Heart left ventricle (tissue), 16 donors: Measurements from ENCODE around the gene TAS2R13. TPM values are rescaled to one million over a fixed set of nuclear protein-coding genes. Genes with fewer than 3 reads are reported as not detected.

ENCODE experiments used
- ATAC-seq, 4 donors: fragments of 200-7000 bp; cut with Tn5 transposase; one replicate each; pipeline ENCODE4 v1.9.1; 2020 to 2022; ENCODE audit warnings: moderate library complexity in 4 of 4, mild to moderate bottlenecking in 3 of 4, moderate number of reproducible peaks in 1 of 4
- DNase-seq, 5 donors: peaks; one replicate each; pipeline ENCODE4 v3.0.0-alpha.2; 2020
- H3K27ac ChIP-seq, 12 donors: fragments of 200-600 bp; sonication (generic) in 4 of 12; one replicate each; pipeline versions ENCODE4 v1.5.0 to v1.8.0; 2016 to 2022; ENCODE audit warnings: mild to moderate bottlenecking in 2 of 12
- H3K27me3 ChIP-seq, 9 donors: fragments of 200-600 bp; sonication (generic) in 2 of 9; one replicate each; pipeline versions ENCODE4 v1.5.1 to v1.8.0; 2016 to 2022; ENCODE audit warnings: mild to moderate bottlenecking in 3 of 9
- H3K36me3 ChIP-seq, 9 donors: fragments of 200-600 bp; sonication (generic) in 2 of 9; one replicate each; pipeline versions ENCODE4 v1.5.0 to v1.8.0; 2018 to 2022; ENCODE audit warnings: mild to moderate bottlenecking in 2 of 9
- H3K4me1 ChIP-seq, 12 donors: fragments of 200-600 bp; sonication (generic) in 4 of 12; one replicate each; pipeline versions ENCODE4 v1.5.0 to v1.8.0; 2016 to 2022; ENCODE audit warnings: mild to moderate bottlenecking in 3 of 12
- H3K4me3 ChIP-seq, 12 donors: fragments of 200-600 bp; sonication (generic) in 4 of 12; one replicate each; pipeline versions ENCODE4 v1.5.0 to v1.8.0; 2017 to 2022; ENCODE audit warnings: mild to moderate bottlenecking in 9 of 12, moderate library complexity in 4 of 12
- H3K9me3 ChIP-seq, 12 donors: fragments of 200-600 bp; sonication (generic) in 4 of 12; one replicate each; pipeline versions ENCODE4 v1.5.0 to v1.8.0; 2016 to 2022; ENCODE audit warnings: mild to moderate bottlenecking in 1 of 12
- POLR2A ChIP-seq, 2 donors: fragments of 450-650 bp; IDR thresholded peaks; one replicate each; pipeline ENCODE4 v1.6.1; 2017; ENCODE audit warnings: antibody characterized with exemption in 2 of 2, mild to moderate bottlenecking in 2 of 2, moderate library complexity in 2 of 2
- WGBS, 4 donors: extraction: QIAGEN DNeasy Blood & Tissue Kit in 2 of 4; methylation state at CpG; one replicate each; pipeline versions ENCODE4 v1.1.5 to v1.1.7; 2013 to 2018; 5-methylcytosine and 5-hydroxymethylcytosine counted together
- intact Hi-C, 10 donors: fragments of 100-400 bp; cut with DNase I; formaldehyde crosslinking; loops; one replicate each; pipeline versions ENCODE4 v1.11.1 to v1.14.2; 2022
- polyA plus RNA-seq, 2 donors: library from polyadenylated mRNA; stranded (reverse); fragments of 200-250 nt; gene quantifications; one replicate each; pipeline ENCODE4 v1.2.3, GENCODE V29; 2013
- total RNA-seq, 9 donors: library from RNA; depleted of rRNA in 2 of 9; stranded (reverse); fragments of >200 nt in 2 of 9; fragmentation: NEBNext Ultra II Directional in 3 of 9; extraction: Animal tissue kit (Norgen Biotek cat#: 25700) in 3 of 9; gene quantifications; one replicate each; pipeline versions ENCODE4 v1.1.0 to v1.2.4, GENCODE V29; 2016 to 2023
- TF ChIP-seq, protein P1 (sequence below), 12 donors: fragments of 200-600 bp; sonication (generic) in 4 of 12; IDR thresholded peaks; one replicate each; pipeline versions ENCODE4 v1.5.0 to v1.8.0; 2018 to 2022; ENCODE audit warnings: antibody characterized with exemption in 12 of 12, mild to moderate bottlenecking in 5 of 12
- donor health status: ischemic (EF 13 %, LVEDD 7.1; RV severe dilation, severe dysfunction).
- donor health status: healthy with polysubstance abuse.
- donor health status: DM: no; HTN: yes; CAD: no.
- donor health status: DM: no; HTN: no; CAD: no.
- donor health status: ischemic (EF 25% LVEDD 6.9; RV normal size, moderate dysfunction).
- donor health status: ischemic (EF 25% LVEDD 5.7; RV mildly dilated, moderate dysfunction).
- donor health status: healthy.
- donor health status: DM: yes; HTN: yes; CAD: no.
- donor health status: ischemic (EF 35%, LVEDD 5.7; RV mildly dilated, moderate dysfunction).
- donor health status: nonischemic (EF 11% LVEDD 7.7; RV severe dilation, severe dysfunction).
- donor health status: DM: yes; HTN: yes; CAD: no.
- donor health status: PGD.
- donor health status: ischemic (EF 29% LVEDD 5.4; RV normal size, mild dysfunction).
- donor health status: nonischemic (EF 23%, LVEDD 6.1; RV moderate dilation, normal function).

TAS2R13 gene
- total and polyA plus RNA-seq, 11 donors, result 0.07 to 1.0 (median 0.44) TPM

DNA sequence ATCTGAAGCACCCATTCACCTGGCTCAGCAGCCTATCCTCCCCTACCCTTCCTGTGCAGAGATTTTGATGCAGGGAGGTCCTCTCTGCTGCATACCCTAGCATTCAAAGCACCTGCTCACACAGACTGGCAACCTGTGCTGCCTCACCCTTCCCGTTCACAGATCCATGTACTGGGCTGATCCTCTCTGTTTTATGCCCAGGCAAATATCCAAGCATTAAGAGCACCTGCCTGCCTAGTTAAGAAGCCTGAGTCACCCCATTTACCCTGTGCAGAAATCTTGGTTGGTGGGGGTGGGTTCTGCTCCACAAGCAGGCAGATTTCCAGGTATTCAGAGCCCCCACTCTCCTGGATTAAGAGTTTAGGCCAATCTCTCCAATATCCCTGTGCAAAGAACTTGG is 8.4 kb downstream of the TAS2R13 start:
- H3K9me3 ChIP-seq, result peaks cover 0 to 45% (median 33%) of the 10 kb centered on the region in 12 donors
- TF ChIP-seq POLR2A (IDR thresholded peaks at IDR 0.05), result no peak
- TF ChIP-seq, protein P1, sequence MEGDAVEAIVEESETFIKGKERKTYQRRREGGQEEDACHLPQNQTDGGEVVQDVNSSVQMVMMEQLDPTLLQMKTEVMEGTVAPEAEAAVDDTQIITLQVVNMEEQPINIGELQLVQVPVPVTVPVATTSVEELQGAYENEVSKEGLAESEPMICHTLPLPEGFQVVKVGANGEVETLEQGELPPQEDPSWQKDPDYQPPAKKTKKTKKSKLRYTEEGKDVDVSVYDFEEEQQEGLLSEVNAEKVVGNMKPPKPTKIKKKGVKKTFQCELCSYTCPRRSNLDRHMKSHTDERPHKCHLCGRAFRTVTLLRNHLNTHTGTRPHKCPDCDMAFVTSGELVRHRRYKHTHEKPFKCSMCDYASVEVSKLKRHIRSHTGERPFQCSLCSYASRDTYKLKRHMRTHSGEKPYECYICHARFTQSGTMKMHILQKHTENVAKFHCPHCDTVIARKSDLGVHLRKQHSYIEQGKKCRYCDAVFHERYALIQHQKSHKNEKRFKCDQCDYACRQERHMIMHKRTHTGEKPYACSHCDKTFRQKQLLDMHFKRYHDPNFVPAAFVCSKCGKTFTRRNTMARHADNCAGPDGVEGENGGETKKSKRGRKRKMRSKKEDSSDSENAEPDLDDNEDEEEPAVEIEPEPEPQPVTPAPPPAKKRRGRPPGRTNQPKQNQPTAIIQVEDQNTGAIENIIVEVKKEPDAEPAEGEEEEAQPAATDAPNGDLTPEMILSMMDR (IDR thresholded peaks at IDR 0.05), result no peak
- H3K27ac ChIP-seq, result no peak overlapping the region
- H3K27me3 ChIP-seq, result no peaks in the 10 kb centered on the region
- no peak overlapping the region for H3K4me3 ChIP-seq
- intact Hi-C loops, result no loop called here
- no peaks in the 10 kb centered on the region for H3K4me1 ChIP-seq
- DNase-seq, result no peak
- ATAC-seq, result no peak
- H3K36me3 ChIP-seq, result peaks cover 0 to 2% (median 0%) of the 10 kb centered on the region in 9 donors
- 97 to 100% (median 99%) methylated on average over 1 of the region's 1 CpG for WGBS, 4 donors

DNA sequence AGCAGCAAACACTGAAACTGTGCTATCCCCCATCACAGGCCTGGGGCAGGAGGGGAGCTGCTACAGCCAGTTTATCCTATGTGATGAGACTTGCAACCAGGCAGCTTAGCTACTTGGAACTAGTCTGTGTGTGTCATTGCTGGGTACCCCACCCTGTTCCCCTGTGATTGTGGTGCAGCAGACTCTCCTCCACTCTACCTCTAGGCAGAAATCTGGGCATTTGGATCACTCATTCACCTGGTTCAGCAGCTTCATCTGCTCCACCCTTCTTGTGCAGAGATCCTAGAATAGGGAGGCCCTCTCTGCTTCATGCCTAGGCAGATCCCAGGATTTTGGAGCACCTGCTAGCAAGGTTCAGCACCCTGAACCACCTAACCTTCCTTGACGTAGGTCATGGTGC is 8.8 kb downstream of the TAS2R13 start:
- ATAC-seq (no peak), DNase-seq (no peak)
- intact Hi-C loops, result no loop called here
- WGBS, 4 donors, result 95 to 100% (median 98%) methylated on average over 1 of the region's 1 CpG
- H3K4me3 ChIP-seq, result no peak overlapping the region
- H3K27me3 ChIP-seq, result no peaks in the 10 kb centered on the region
- H3K9me3 ChIP-seq, result peaks cover 0 to 40% (median 31%) of the 10 kb centered on the region in 12 donors
- TF ChIP-seq, protein P1 (IDR thresholded peaks at IDR 0.05), result no peak
- no peak for TF ChIP-seq POLR2A (IDR thresholded peaks at IDR 0.05)
- H3K4me1 ChIP-seq, result no peaks in the 10 kb centered on the region
- H3K27ac ChIP-seq, result no peak overlapping the region
- H3K36me3 ChIP-seq, result peaks cover 0 to 2% (median 0%) of the 10 kb centered on the region in 9 donors

DNA sequence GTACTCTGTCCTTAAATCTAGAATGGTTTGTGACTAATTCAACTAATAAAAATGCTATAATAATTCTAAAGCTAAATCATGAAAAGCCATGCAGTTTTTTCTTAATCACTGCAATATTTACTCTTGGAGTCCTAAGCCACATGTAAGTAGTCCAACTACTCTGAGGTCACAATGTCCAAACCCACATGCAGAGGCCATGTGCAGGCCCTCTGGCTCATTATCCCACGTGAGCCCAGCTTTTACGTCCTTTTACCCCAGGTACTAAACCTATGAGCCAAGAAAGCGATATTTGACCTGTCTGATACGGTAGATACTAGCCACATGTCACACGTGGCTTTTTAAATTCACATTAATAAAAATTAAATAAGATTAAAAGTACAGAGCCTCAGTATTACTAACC is 12.5 kb downstream of the TAS2R13 start:
- H3K36me3 ChIP-seq, result no peaks in the 10 kb centered on the region
- no peak overlapping the region for H3K27ac ChIP-seq
- intact Hi-C loops, result no loop called here
- ATAC-seq, result no peak
- no peaks in the 10 kb centered on the region for H3K27me3 ChIP-seq
- TF ChIP-seq, protein P1 (IDR thresholded peaks at IDR 0.05), result no peak
- TF ChIP-seq POLR2A (IDR thresholded peaks at IDR 0.05), result no peak
- 93 to 98% (median 97%) methylated on average over 5 of the region's 5 CpGs for WGBS, 4 donors
- no peak for DNase-seq
- H3K9me3 ChIP-seq, result peaks cover 0 to 5% (median 0%) of the 10 kb centered on the region in 12 donors
- no peak overlapping the region for H3K4me3 ChIP-seq
- H3K4me1 ChIP-seq, result no peaks in the 10 kb centered on the region

DNA sequence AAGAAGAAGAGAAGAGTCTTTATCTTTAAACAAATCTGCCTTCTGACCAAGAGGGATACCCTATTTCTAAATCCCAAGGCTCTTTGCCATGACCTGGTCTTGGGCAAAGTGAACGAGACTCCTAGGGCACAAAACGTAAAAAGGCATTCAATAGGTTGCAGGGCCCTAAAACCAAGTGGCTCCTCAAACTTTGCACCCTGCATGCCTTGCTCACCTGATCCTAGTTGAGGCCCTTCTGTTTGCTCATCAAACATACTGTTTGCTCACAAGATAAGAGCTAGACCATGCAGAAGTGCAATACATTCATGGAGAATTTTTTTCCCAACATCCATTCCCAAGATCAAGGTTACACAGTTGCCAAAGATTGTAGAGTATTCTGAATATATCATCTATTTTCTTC is 17.4 kb downstream of the TAS2R13 start:
- H3K4me1 ChIP-seq, result no peaks in the 10 kb centered on the region
- 90 to 98% (median 97%) methylated on average over 2 of the region's 2 CpGs for WGBS, 4 donors
- peaks cover 0 to 2% (median 0%) of the 10 kb centered on the region in 9 donors for H3K36me3 ChIP-seq
- no peak for DNase-seq
- H3K27me3 ChIP-seq, result no peaks in the 10 kb centered on the region
- no peak overlapping the region for H3K4me3 ChIP-seq
- TF ChIP-seq, protein P1 (IDR thresholded peaks at IDR 0.05), result no peak
- TF ChIP-seq POLR2A (IDR thresholded peaks at IDR 0.05), result no peak
- ATAC-seq, result no peak
- no peaks in the 10 kb centered on the region for H3K9me3 ChIP-seq
- H3K27ac ChIP-seq, result no peak overlapping the region
- intact Hi-C loops, result no loop called here
